Rectal smooth muscle tissue (tissue), 1 donor: ENCODE results near the gene DSE.

ENCODE experiments used
- H3K27ac ChIP-seq: one replicate; pipeline ENCODE4 v1.7.0; 2013; ENCODE audit warnings: low read depth, low read length, inconsistent platforms
- H3K27me3 ChIP-seq: one replicate; pipeline ENCODE4 v1.7.0; 2013; ENCODE audit warnings: low read length; ENCODE audit not compliant: control insufficient read depth, insufficient read depth
- H3K36me3 ChIP-seq: one replicate; pipeline ENCODE4 v1.7.0; 2013; ENCODE audit warnings: low read length; ENCODE audit not compliant: control insufficient read depth, insufficient read depth
- H3K4me1 ChIP-seq: one replicate; pipeline ENCODE4 v1.7.0; 2013; ENCODE audit warnings: low read length; ENCODE audit not compliant: control insufficient read depth, insufficient read depth
- H3K4me3 ChIP-seq: one replicate; pipeline ENCODE4 v1.7.0; 2013; ENCODE audit warnings: low read length
- H3K9ac ChIP-seq: one replicate; pipeline ENCODE4 v1.7.0; 2013; ENCODE audit warnings: low read length

The DSE gene

DNA sequence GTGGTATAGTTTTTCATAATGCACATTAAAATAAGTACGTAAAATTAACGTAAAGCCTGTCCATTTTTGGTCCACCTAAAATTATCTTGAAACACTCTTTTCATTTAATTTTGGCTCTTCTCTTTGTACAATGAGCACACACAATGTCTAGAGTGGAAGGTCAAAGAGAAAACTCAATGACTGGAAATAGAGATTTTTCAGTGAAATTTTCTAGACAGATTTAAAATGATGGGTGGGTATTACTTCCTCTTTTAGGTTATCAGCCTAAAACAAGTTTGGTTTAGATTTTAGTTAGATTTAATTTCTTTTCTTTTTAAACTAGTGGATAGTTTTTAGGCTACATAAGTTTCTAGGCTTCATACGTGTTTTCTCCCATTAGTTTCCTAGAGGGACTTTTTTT lies 24.9 kb downstream of the DSE start:
- Histone ChIP-seq H3K4me3 (no peak overlapping the region), H3K27ac (no peak overlapping the region), H3K36me3 (no peaks in the 10 kb centered on the region), H3K27me3 (no peaks in the 10 kb centered on the region), H3K4me1 (peaks cover 2% of the 10 kb centered on the region), H3K9ac (no peak overlapping the region)

DNA sequence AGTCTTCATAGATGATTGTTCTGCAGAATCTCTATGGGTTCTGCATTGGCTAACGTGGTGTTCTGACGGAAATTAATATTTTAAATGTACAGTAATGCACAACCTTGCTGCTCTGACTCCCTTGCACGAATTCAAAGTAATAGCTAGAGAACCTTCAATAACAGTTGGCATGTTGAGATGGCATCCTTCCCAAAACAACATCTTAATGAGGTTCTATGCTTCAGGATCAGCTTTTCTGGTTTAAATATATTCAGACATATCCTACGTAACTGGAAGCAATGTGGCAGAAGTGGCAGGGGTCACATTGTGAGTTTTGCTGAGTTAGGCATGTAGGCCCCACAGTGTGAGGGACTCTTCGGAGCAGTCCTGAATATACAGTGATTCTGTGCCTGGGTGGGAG lies 25.7 kb downstream of the DSE start:
- Histone ChIP-seq H3K4me1 (peaks cover 2% of the 10 kb centered on the region), H3K4me3 (no peak overlapping the region), H3K9ac (no peak overlapping the region), H3K27me3 (no peaks in the 10 kb centered on the region), H3K27ac (no peak overlapping the region), H3K36me3 (no peaks in the 10 kb centered on the region)

DNA sequence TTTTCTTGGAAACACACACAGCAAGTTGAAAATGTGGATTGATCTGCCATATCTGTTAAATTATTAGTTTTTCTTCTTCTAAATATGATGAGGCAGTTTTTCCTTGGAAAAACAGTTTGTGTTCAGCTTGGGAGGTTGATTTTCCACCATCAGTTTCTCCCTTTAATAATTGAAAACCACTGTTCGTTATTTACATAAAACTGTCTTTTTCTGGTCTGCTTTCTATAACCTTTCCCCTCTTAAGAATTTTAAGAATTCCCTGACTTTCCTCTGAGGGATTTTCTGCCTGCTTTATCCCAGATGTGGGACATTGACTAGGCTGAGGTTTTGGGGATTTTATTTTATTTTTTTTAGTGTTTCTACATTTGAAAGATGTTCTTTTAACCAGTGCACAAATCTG lies 27.2 kb downstream of the DSE start:
- H3K9ac ChIP-seq, result no peak overlapping the region
- peak overlapping the region; percentile 12 for H3K27ac ChIP-seq

DNA sequence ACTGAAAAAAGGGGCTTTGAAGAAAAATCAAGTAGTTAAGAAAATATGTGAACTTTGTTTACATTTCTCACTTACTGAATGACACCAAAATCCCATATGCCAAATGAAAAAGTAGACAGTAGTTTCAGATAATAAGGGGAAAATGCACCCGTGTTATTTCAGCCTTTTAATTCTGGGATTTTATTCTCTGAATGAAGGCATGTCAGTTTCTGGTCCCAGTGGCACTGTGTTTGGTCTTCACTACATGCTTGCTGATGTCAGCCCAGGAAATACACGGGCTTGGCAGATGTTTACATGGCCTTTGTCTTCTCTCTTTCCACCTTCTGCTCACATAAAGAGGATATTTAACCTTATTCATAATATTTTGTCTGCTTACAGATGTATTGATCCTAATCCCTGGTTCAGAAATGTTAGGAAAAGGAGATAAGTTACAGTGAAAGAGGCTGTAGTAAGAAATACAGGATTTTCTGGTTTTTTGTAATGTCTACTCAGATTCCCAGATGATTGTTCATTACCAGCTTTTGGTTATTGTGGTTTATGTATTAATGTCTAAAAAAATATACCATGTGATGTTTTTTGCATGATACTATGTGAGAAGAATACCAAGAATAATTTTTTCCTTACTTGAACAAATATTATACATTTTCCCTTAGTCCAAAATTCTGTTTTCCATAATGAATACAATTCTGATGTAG lies 27.7 kb downstream of the DSE start:
- Histone ChIP-seq H3K36me3 (no peaks in the 10 kb centered on the region), H3K4me1 (peaks cover 2% of the 10 kb centered on the region), H3K4me3 (no peak overlapping the region), H3K9ac (no peak overlapping the region), H3K27me3 (no peaks in the 10 kb centered on the region), H3K27ac (peak overlapping the region; percentile 12)

More for the DNA sequence above, 27.2 kb downstream of the DSE start:
- H3K4me1 ChIP-seq, result peaks cover 2% of the 10 kb centered on the region
- no peak overlapping the region for H3K4me3 ChIP-seq
- H3K36me3 ChIP-seq, result no peaks in the 10 kb centered on the region
- H3K27me3 ChIP-seq, result no peaks in the 10 kb centered on the region

DNA sequence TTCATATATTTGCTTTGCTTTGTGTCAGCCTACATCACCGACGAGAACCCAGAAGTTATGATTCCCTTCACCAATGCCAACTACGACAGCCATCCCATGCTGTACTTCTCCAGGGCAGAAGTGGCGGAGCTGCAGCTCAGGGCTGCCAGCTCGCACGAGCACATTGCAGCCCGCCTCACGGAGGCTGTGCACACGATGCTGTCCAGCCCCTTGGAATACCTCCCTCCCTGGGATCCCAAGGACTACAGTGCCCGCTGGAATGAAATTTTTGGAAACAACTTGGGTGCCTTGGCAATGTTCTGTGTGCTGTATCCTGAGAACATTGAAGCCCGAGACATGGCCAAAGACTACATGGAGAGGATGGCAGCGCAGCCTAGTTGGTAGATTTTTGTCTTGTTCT lies 28.5 kb downstream of the DSE start:
- H3K27me3 ChIP-seq, result no peaks in the 10 kb centered on the region
- H3K4me1 ChIP-seq, result peaks cover 2% of the 10 kb centered on the region
- H3K4me3 ChIP-seq, result no peak overlapping the region
- H3K36me3 ChIP-seq, result no peaks in the 10 kb centered on the region
- no peak overlapping the region for H3K9ac ChIP-seq
- H3K27ac ChIP-seq, result no peak overlapping the region

DNA sequence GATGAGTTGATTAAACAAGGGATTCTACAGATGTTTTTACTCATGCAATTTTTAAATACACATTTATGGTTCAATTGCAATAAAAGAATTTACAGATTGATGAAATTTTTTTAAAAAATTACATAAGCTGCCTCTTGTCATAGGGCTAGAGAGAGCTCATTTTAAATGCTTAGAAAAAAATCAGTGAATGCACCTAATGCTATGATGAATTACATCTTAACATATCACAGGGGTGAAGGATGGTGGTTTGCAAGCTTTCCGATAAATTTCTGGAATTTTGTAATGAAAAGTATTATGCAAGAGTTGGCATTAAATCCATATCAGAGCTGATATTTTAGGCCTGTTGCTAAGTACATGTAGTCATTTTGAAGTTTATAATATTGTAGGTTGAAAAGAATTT lies 29.6 kb downstream of the DSE start:
- Histone ChIP-seq H3K36me3 (no peaks in the 10 kb centered on the region), H3K9ac (no peak overlapping the region), H3K27ac (no peak overlapping the region), H3K4me3 (no peak overlapping the region), H3K4me1 (peaks cover 2% of the 10 kb centered on the region), H3K27me3 (no peaks in the 10 kb centered on the region)

DNA sequence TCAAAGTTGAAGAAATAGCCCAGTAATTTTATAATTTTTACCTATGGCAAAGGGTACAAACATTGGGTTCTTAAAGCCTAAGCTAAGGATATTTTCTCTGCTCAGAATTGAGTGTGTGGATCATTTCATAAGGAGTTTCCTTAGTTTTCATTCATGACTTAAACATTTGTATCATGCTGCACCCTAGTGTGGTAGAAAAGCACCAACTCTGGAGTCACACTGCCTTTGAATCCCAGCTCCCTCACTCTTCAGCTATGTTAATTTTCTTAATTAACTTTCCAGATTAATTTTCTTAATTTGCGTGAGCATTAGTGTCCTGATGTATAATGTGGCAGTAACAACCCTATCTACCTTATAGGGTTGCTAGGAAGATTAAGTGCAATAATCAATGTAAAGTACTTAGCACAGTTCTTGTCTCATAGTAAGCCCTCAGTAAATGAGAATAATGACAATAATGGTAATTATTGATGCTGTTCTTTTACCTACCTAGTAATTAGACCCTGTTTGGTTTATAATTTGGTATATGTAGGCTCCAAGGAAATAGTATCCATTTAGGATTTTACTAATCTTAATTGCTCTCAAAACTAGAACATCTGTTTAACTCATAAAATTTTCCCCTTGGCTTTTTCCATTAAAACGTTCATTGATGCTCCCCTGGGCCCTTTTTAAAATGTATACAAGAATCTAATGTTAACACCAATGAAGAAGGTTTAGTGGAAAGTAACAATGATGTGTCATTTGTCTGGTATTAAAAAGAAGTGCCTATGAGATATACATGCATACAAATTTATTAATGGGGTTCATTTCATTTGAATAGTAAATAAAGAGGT lies 31.6 kb downstream of the DSE start:
- Histone ChIP-seq H3K4me1 (peaks cover 2% of the 10 kb centered on the region), H3K4me3 (no peak overlapping the region), H3K27me3 (no peaks in the 10 kb centered on the region), H3K27ac (no peak overlapping the region), H3K36me3 (no peaks in the 10 kb centered on the region), H3K9ac (no peak overlapping the region)

DNA sequence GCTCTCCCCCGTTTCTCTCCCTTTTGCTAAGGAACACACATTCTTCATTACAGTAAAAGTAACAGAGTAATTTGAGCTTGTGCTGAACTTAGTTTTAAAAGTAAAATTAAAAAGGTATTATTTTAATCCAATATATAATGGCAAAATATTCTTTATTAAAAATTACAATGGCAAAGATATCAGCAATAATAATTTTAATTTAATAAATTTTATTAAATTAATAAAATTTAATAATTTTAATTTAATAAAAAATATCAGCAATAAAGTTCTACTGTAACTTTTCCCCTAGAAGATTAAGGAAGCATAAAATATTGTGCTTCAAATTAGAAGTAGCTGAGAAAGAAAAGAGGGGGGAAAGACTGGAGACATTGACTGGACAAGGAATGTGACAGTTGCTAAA lies 32.5 kb downstream of the DSE start:
- Histone ChIP-seq H3K4me1 (peaks cover 2% of the 10 kb centered on the region), H3K4me3 (no peak overlapping the region), H3K36me3 (no peaks in the 10 kb centered on the region), H3K27ac (no peak overlapping the region), H3K27me3 (no peaks in the 10 kb centered on the region), H3K9ac (no peak overlapping the region)

DNA sequence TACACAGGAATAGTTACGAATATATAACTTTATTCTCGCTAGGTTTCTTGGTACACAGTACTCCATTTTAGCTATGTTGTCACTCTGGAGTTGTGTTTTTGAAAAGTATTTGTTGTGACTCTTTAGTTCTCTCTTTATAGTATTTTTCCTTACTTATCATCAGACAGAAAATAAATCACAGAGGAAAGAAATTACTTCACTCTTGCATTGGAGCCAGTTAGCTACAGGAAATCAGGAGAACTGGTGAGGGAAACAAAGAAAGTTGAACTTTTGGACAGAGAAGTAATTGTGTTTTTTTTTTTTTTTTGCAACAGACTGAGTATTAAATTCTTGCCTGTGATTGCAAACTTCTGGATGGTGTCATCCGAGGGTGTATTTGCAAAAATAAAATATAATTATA lies 33.9 kb downstream of the DSE start:
- H3K4me3 ChIP-seq, result no peak overlapping the region
- H3K27ac ChIP-seq, result no peak overlapping the region
- no peak overlapping the region for H3K9ac ChIP-seq
- H3K36me3 ChIP-seq, result no peaks in the 10 kb centered on the region
- no peaks in the 10 kb centered on the region for H3K27me3 ChIP-seq
- H3K4me1 ChIP-seq, result no peaks in the 10 kb centered on the region

DNA sequence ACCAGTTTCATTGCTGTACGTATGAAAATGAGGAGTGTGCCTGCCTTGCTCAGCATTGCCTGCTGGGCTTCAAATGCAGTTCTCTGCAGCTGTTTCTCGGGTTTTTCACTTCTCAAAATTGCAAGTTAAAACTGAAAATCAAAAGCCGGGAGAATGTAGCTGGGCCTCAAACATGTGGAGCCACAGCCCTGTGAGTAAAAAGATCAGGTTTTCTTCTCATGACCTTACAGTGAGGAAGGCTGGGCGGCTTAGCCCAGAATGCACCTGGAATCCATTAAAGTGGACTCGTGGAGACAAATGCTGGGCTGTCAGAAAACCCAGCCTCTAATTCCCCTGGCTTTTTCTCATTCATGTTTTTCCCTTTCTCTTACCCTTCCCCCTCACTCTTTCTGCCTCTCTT lies 34.4 kb downstream of the DSE start:
- H3K4me1 ChIP-seq, result no peaks in the 10 kb centered on the region
- no peak overlapping the region for H3K4me3 ChIP-seq

DNA sequence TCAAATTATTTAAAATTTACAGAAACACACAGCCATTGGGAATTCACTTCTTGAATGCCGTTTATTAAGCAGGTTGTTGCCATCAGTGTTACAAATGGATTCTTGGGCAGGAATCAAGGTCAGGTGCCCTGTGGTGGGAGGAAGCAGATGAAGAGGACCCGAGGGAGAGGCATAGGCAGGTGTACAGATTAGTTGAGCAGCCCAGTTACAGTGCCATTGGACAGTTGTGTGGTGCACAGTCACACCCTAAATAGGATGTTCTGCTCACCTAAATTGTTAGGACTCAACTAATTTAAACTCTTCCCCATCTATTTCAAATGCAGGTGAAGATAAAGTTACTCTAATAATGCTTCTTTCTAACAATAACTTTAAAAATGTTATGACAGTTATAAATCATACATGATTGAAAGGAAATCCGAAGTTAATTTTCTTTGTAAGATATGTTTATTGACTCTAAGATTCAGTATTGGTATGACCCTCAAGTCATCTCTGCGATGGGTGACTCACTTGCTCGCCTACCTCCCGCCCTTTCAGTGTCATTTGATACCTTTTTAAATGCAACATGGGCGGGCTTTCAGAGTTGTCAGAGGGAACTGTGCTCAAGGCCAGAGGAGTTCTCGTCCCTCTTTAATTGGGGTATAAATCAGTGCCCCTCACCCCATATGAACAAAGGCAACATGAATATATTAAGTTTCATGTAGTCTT lies 35.1 kb downstream of the DSE start:
- peak overlapping the region; percentile 31 for H3K27ac ChIP-seq
- no peaks in the 10 kb centered on the region for H3K4me1 ChIP-seq
- no peak overlapping the region for H3K4me3 ChIP-seq
- H3K27me3 ChIP-seq, result no peaks in the 10 kb centered on the region
- H3K36me3 ChIP-seq, result no peaks in the 10 kb centered on the region
- no peak overlapping the region for H3K9ac ChIP-seq

More for the DNA sequence above, 34.4 kb downstream of the DSE start:
- Histone ChIP-seq H3K27me3 (no peaks in the 10 kb centered on the region), H3K9ac (no peak overlapping the region), H3K36me3 (no peaks in the 10 kb centered on the region), H3K27ac (peak overlapping the region; percentile 31)

DNA sequence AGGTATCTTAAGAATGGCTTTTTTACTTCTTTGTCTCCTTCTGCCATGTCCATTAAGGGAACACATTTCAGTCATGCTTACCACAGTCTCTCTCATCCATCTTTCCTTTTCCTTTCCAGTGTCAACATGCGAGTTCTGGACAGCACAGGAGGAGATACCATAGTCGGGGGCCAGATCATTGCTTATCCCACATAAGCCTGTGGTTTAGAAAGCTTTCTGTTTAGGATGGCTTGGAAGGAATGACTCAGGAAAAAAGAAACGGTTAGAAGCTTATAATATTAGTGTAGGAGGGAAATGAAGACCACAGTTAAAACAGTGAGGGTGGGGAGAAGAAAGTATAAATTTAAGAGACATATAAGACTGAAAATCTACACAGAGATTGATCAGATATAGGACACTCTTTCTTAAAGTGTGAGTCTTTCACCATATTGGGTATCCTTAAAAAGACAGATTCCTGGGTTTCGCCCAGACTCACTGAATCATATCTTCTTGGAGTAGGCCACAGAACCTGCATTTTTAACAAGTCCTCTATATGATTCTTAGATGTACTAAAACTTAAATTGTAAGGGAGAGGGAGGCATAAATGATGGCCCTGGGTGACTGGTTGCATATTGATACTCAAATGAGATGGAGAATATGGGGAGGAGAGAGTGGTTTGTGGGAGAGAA lies 36.1 kb downstream of the DSE start:
- Histone ChIP-seq H3K4me3 (no peak overlapping the region), H3K27ac (no peak overlapping the region), H3K4me1 (no peaks in the 10 kb centered on the region), H3K9ac (no peak overlapping the region), H3K27me3 (no peaks in the 10 kb centered on the region), H3K36me3 (no peaks in the 10 kb centered on the region)
